Measurements from ENCODE around the gene SUPT4H1.

DNA sequence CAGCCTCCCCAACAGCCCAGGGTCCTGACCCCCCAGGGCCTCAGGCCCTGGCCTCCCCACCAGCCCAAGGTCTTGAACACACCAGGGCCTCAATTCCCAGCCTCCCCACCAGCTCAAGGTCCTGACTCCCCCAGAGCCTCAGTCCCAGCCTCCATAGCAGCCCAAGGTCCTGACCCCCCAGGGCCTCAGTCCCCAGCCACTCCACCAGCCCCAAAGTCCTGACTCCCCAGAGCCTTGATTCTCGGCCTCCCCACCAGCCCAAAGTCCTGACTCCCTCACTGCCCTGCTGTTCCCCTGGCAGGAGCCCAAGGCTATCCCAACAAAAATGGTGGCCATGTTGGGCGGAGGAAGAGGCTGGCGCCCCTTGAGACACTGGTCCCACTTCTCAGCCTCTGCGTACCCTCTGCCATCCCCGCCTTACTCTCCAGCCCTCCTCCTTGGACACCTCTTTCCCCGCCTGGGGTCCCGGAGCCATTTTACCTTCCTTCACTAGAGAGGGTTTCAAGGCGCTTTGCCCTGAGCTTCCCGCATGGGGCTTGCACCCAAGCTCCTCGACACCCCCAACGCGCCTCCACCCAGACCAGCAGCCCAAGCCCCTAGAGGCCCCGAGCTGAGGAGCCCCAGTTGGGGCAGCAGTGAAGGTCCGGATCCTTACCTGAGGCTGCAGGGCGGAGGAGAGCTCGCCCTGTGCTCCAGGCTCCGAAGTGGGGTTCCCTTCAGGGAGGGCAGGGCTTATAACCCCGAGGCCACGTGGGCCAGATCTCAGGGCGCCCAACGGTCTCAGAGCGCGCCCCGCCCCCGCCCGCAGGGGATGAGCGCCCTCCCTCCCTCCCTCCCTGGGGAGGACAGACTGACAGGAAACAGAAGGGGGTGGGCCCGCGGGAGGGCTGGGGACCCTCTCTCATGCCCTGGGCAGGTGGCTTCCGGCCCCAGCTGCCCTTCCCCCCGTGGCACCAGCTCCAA is 19.9 kb downstream of the SUPT4H1 start:
- TF ChIP-seq POLR2A (conservative IDR thresholded peaks at IDR 0.05) (peak; percentile 100), PHF20 (IDR thresholded peaks at IDR 0.05; ENCODE audit: partially characterized antibody) (no peak), FOS (IDR thresholded peaks at IDR 0.05; ENCODE audit: extremely low read depth, insufficient read length) (no peak)
- TF ChIP-seq, protein P1, sequence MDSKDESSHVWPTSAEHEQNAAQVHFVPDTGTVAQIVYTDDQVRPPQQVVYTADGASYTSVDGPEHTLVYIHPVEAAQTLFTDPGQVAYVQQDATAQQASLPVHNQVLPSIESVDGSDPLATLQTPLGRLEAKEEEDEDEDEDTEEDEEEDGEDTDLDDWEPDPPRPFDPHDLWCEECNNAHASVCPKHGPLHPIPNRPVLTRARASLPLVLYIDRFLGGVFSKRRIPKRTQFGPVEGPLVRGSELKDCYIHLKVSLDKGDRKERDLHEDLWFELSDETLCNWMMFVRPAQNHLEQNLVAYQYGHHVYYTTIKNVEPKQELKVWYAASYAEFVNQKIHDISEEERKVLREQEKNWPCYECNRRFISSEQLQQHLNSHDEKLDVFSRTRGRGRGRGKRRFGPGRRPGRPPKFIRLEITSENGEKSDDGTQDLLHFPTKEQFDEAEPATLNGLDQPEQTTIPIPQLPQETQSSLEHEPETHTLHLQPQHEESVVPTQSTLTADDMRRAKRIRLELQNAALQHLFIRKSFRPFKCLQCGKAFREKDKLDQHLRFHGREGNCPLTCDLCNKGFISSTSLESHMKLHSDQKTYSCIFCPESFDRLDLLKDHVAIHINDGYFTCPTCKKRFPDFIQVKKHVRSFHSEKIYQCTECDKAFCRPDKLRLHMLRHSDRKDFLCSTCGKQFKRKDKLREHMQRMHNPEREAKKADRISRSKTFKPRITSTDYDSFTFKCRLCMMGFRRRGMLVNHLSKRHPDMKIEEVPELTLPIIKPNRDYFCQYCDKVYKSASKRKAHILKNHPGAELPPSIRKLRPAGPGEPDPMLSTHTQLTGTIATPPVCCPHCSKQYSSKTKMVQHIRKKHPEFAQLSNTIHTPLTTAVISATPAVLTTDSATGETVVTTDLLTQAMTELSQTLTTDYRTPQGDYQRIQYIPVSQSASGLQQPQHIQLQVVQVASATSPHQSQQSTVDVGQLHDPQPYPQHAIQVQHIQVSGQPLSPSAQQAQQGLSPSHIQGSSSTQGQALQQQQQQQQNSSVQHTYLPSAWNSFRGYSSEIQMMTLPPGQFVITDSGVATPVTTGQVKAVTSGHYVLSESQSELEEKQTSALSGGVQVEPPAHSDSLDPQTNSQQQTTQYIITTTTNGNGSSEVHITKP (IDR thresholded peaks at IDR 0.05; ENCODE audit: partially characterized antibody) = no peak
